HepG2 (cell line): ENCODE data around the gene DHRS9. TPM values are rescaled to one million over a fixed set of nuclear protein-coding genes. Genes with fewer than 3 reads are reported as not detected.

ENCODE experiments used
- ATAC-seq: fragments of 200-7000 bp; cut with Tn5 transposase; 3 replicates; pipeline ENCODE4 v1.9.1; 2020; ENCODE audit warnings: mild to moderate bottlenecking, moderate library complexity
- BruUV-seq: library from RNA; stranded (reverse); fragments of 400-500 nt; replicated peaks from 2 replicates; lab custom pipeline; 2021; lab: Mats Ljungman, UMichigan
- CTCF ChIA-PET: fragments of 300-600 bp; formaldehyde crosslinking; extraction: SDS; loops from one replicate; lab custom pipeline; 2021; ENCODE audit warnings: low total read pairs, inconsistent platforms, low intra/inter-chr PET ratio; lab: Yijun Ruan, JAX
- POLR2A ChIA-PET: fragments of 350-600 bp; sonication (Branson Sonifier 250); formaldehyde crosslinking; loops from one replicate; lab custom pipeline; 2020; ENCODE audit warnings: antibody characterized with exemption, inconsistent platforms; lab: Yijun Ruan, JAX
- DNase-seq: peaks from one replicate; pipeline ENCODE4 v3.0.0-alpha.2; 2015; ENCODE audit warnings: low spot score
- FAIRE-seq: peaks from 3 replicates; lab custom pipeline; 2011; peaks lifted over from hg19 to GRCh38; lab: Jason Lieb, UNC
- H2AFZ ChIP-seq: one replicate; pipeline ENCODE4 v1.6.1; 2011; ENCODE audit warnings: low read length, inconsistent platforms
- H3K27ac ChIP-seq: fragments of 300-600 bp; 3 replicates; pipeline ENCODE4 v1.8.0; 2011; ENCODE audit warnings: mixed run types, mild to moderate bottlenecking, mixed read lengths, low read length, inconsistent platforms; ENCODE audit not compliant: insufficient read depth; ENCODE audit errors: extremely low read length
- H3K27me3 ChIP-seq, 2 experiments: fragments of 200-600 bp in 1 of 2; 2 replicates in 1 of 2; 3 replicates in 1 of 2; pipeline versions ENCODE4 v1.6.0 to v1.8.0; 2011; ENCODE audit warnings: low read length in 2 of 2, mild to moderate bottlenecking in 2 of 2, moderate library complexity in 2 of 2, inconsistent platforms in 1 of 2; ENCODE audit not compliant: insufficient read depth in 2 of 2, control insufficient read depth in 1 of 2
- H3K36me3 ChIP-seq, 2 experiments: fragments of 200-600 bp in 1 of 2; replicated peaks in 1 of 2; 2 replicates in 1 of 2; 3 replicates in 1 of 2; pipeline versions ENCODE4 v1.5.1 to v1.8.0; 2011; ENCODE audit warnings: low read length in 2 of 2, inconsistent platforms in 1 of 2; ENCODE audit not compliant: insufficient read depth in 2 of 2, control insufficient read depth in 1 of 2
- H3K4me1 ChIP-seq: 2 replicates; pipeline ENCODE4 v1.5.1; 2012; ENCODE audit warnings: low read length, inconsistent platforms; ENCODE audit not compliant: insufficient read depth
- H3K4me2 ChIP-seq: 2 replicates; pipeline ENCODE4 v1.6.0; 2011; ENCODE audit warnings: low read depth, low read length, inconsistent platforms
- H3K4me3 ChIP-seq, 3 experiments: fragments of 200-600 bp in 1 of 3; sonication (generic), shearing (Covaris generic) in 1 of 3; replicated peaks in 1 of 3; 2 replicates each; pipeline ENCODE4 v1.5.1; 2011 to 2016; ENCODE audit warnings: low read length in 3 of 3, inconsistent platforms in 2 of 3, low read depth in 2 of 3, mild to moderate bottlenecking in 2 of 3, control low read depth in 1 of 3, mixed read lengths in 1 of 3; ENCODE audit not compliant: insufficient read depth in 1 of 3
- H3K79me2 ChIP-seq: one replicate; pipeline ENCODE4 v1.6.1; 2011; ENCODE audit warnings: low read length, inconsistent platforms; ENCODE audit not compliant: insufficient read depth
- H3K9ac ChIP-seq: 2 replicates; pipeline ENCODE4 v1.6.0; 2011; ENCODE audit warnings: mild to moderate bottlenecking, low read depth, low read length, inconsistent platforms; ENCODE audit not compliant: insufficient read depth
- H3K9me3 ChIP-seq: 2 replicates; pipeline ENCODE4 v1.5.1; 2012; ENCODE audit warnings: mild to moderate bottlenecking, low read length
- H4K20me1 ChIP-seq: 2 replicates; pipeline ENCODE4 v1.6.0; 2011; ENCODE audit warnings: inconsistent platforms, mild to moderate bottlenecking, low read length, moderate library complexity; ENCODE audit not compliant: insufficient read depth
- DPF2 ChIP-seq: sonication (generic); formaldehyde crosslinking; IDR thresholded peaks from 2 replicates; pipeline ENCODE4 v1.4.0; 2020; ENCODE audit warnings: mild to moderate bottlenecking, low read depth, missing genetic modification reagents, borderline replicate concordance
- ELF3 ChIP-seq: IDR thresholded peaks from 2 replicates; pipeline ENCODE4 v1.6.1; 2016; ENCODE audit warnings: missing genetic modification reagents, missing compliant biosample characterization
- FOSL2 ChIP-seq: sonication (generic); formaldehyde crosslinking; IDR thresholded peaks from 2 replicates; pipeline ENCODE4 v1.4.0; 2020; ENCODE audit warnings: missing genetic modification reagents
- RAD21 ChIP-seq: fragments of 450-650 bp; formaldehyde crosslinking; IDR thresholded peaks from 2 replicates; pipeline ENCODE4 v1.5.0; 2020; ENCODE audit warnings: mild to moderate bottlenecking
- SMC3 ChIP-seq: IDR thresholded peaks from 2 replicates; pipeline ENCODE4 v1.6.1; 2011; ENCODE audit warnings: low read length, improper control_type of control experiment
- STAG1 ChIP-seq: sonication (generic); formaldehyde crosslinking; IDR thresholded peaks from 2 replicates; pipeline ENCODE4 v1.4.0; 2020; ENCODE audit warnings: missing genetic modification reagents
- XRCC5 ChIP-seq: fragments of 200-400 bp; formaldehyde crosslinking; optimal IDR thresholded peaks from 2 replicates; pipeline ENCODE3; 2017; ENCODE audit warnings: mild to moderate bottlenecking, low read length
- ZNF138 ChIP-seq: sonication (generic); formaldehyde crosslinking; IDR thresholded peaks from 2 replicates; pipeline ENCODE4 v1.5.0; 2020; ENCODE audit warnings: mild to moderate bottlenecking, low read depth, missing genetic modification reagents
- WGBS: methylation state at CpG from one replicate; pipeline ENCODE4 v1.1.6; 2017; ENCODE audit warnings: low lambda C conversion rate; 5-methylcytosine and 5-hydroxymethylcytosine counted together
- in situ Hi-C: cut with HindIII; loops from 2 replicates; pipeline ENCODE4 v1.10.0; 2017; ENCODE audit warnings: low pct_unique_long_range_greater_than_20kb; ENCODE audit not compliant: extremely low pct_ligation_motif_present
- intact Hi-C: fragments of 100-400 bp; cut with micrococcal nuclease; formaldehyde crosslinking; loops from one replicate; pipeline ENCODE4 v1.10.0; 2022; ENCODE audit not compliant: unreplicated experiment
- polyA plus RNA-seq, 8 experiments: library from polyadenylated mRNA; depleted of rRNA in 3 of 8; stranded (reverse) in 7 of 8; unstranded in 1 of 8; fragments of >200 nt; fragmentation: Illumina TruSeq in 4 of 8; extraction: Trizol in 4 of 8; gene quantifications; 2 replicates each; pipeline versions ENCODE4 v1.2.1 to v1.2.3, GENCODE V29; 2011 to 2016; ENCODE audit warnings: low read depth in 4 of 8, missing spikeins in 1 of 8, mixed read lengths in 1 of 8; ENCODE audit not compliant: insufficient read depth in 1 of 8
- total RNA-seq, 5 experiments: library from RNA; depleted of rRNA; stranded (reverse); fragments of >200 nt; fragmentation: Illumina TruSeq; extraction: Trizol; gene quantifications; 2 replicates each; pipeline ENCODE4 v1.2.3, GENCODE V29; 2016; ENCODE audit warnings: low read depth in 1 of 5
- TF ChIP-seq, protein P1 (sequence below): sonication (generic); formaldehyde crosslinking; IDR thresholded peaks from 2 replicates; pipeline ENCODE4 v1.5.0; 2020; ENCODE audit warnings: mild to moderate bottlenecking, missing genetic modification reagents, moderate library complexity
- TF ChIP-seq, protein P2 (sequence below): IDR thresholded peaks from 2 replicates; pipeline ENCODE4 v1.6.1; 2016; ENCODE audit warnings: missing compliant biosample characterization, missing genetic modification reagents, borderline replicate concordance
- TF ChIP-seq, protein P3 (sequence below): sonication (generic); formaldehyde crosslinking; IDR thresholded peaks from 2 replicates; pipeline ENCODE4 v1.5.1; 2020; ENCODE audit warnings: mild to moderate bottlenecking, moderate library complexity, missing genetic modification reagents

DHRS9 gene
- total and polyA plus RNA-seq, 2 of the 13 experiments (the other 11 are each of a cell fraction or from before 2014, with no cell fraction given), result not detected

DNA sequence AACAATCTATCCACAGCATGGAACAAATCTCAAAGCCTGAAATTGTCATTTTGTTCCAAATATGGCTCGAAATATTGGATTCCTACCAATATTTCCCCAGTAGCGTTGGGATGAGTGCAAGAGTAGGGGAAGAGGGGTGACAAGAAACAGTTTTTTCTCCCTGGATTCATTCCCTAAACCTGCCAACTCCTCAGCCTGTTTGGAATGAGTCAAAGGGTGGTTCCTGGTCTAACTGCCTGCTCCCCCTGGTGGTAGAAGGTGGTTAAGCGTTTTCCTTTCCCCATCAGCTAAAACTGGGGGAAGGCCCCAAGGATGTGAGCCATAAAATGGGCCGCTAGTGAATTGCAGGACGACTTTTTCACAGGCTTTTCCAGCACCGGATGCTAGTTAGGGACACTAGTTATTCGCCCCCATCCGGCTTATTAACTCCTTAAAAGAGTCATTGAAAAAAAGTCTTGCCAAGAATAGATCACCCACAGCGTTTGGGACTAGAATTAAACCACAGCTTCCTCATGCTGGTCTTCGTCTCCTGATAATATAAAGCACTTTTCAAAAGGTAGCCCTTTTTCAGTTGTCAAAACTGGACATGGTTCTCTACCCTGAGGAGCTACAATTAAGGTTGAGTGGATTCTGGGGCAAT, 72.5 kb downstream of the DHRS9 start:
- H3K27me3 ChIP-seq, result peaks cover 3 to 20% of the 10 kb centered on the region in 2 experiments; a peak in 4 of 5 replicates
- intact Hi-C loops, result loop anchor here (1.0 to 2.0 kb wide), 2 partner anchors 33 to 181 kb away; no protein-coding TSS in a partner anchor
- DNase-seq, result peak; percentile 46
- H4K20me1 ChIP-seq, result no peaks in the 10 kb centered on the region
- ATAC-seq, result peak; percentile 92
- no peaks in the 10 kb centered on the region for H3K36me3 ChIP-seq
- H3K9me3 ChIP-seq, result no peaks in the 10 kb centered on the region
- no peaks in the 10 kb centered on the region for H3K4me1 ChIP-seq
- TF ChIP-seq RAD21 (CRISPR knock-in tag) (0 out of 2 replicates have a peak, but pooled peaks have one; percentile 13), ZNF138 (CRISPR knock-in tag) (no peak), XRCC5 (peak; percentile 90), DPF2 (no peak), SMC3 (peak; percentile 89), ELF3 (CRISPR knock-in tag) (0 out of 2 replicates have a peak, but pooled peaks have one; percentile 21), STAG1 (CRISPR knock-in tag) (peak; percentile 47), FOSL2 (CRISPR knock-in tag) (peak; percentile 73)
- TF ChIP-seq, protein P1, sequence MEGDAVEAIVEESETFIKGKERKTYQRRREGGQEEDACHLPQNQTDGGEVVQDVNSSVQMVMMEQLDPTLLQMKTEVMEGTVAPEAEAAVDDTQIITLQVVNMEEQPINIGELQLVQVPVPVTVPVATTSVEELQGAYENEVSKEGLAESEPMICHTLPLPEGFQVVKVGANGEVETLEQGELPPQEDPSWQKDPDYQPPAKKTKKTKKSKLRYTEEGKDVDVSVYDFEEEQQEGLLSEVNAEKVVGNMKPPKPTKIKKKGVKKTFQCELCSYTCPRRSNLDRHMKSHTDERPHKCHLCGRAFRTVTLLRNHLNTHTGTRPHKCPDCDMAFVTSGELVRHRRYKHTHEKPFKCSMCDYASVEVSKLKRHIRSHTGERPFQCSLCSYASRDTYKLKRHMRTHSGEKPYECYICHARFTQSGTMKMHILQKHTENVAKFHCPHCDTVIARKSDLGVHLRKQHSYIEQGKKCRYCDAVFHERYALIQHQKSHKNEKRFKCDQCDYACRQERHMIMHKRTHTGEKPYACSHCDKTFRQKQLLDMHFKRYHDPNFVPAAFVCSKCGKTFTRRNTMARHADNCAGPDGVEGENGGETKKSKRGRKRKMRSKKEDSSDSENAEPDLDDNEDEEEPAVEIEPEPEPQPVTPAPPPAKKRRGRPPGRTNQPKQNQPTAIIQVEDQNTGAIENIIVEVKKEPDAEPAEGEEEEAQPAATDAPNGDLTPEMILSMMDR (CRISPR knock-in tag), result peak; percentile 84
- TF ChIP-seq, protein P2, sequence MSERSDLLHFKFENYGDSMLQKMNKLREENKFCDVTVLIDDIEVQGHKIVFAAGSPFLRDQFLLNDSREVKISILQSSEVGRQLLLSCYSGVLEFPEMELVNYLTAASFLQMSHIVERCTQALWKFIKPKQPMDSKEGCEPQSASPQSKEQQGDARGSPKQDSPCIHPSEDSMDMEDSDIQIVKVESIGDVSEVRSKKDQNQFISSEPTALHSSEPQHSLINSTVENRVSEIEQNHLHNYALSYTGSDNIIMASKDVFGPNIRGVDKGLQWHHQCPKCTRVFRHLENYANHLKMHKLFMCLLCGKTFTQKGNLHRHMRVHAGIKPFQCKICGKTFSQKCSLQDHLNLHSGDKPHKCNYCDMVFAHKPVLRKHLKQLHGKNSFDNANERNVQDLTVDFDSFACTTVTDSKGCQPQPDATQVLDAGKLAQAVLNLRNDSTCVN (CRISPR knock-in tag), result no peak
- TF ChIP-seq, protein P3, sequence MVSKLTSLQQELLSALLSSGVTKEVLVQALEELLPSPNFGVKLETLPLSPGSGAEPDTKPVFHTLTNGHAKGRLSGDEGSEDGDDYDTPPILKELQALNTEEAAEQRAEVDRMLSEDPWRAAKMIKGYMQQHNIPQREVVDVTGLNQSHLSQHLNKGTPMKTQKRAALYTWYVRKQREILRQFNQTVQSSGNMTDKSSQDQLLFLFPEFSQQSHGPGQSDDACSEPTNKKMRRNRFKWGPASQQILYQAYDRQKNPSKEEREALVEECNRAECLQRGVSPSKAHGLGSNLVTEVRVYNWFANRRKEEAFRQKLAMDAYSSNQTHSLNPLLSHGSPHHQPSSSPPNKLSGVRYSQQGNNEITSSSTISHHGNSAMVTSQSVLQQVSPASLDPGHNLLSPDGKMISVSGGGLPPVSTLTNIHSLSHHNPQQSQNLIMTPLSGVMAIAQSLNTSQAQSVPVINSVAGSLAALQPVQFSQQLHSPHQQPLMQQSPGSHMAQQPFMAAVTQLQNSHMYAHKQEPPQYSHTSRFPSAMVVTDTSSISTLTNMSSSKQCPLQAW (CRISPR knock-in tag), result peak; percentile 20; the same call in 1 of the 2 replicates
- TF ChIP-seq, all 625 proteins: peak for 8
- Histone ChIP-seq H3K27ac (no peak overlapping the region), H3K4me3 (no peak overlapping the region), H2AFZ (no peak overlapping the region), H3K9ac (no peak overlapping the region), H3K4me2 (no peak overlapping the region), H3K79me2 (no peaks in the 10 kb centered on the region)
- WGBS, result 4% methylated on average over 10 of the region's 10 CpGs
- ChIA-PET CTCF (interaction anchor here (0.6 to 2.7 kb wide), 2 partner anchors 29 to 32 kb away, joined by 3 to 32 read pairs; no protein-coding TSS in a partner anchor), POLR2A (interaction anchor here (0.6 kb wide), 1 partner anchor 278 kb away, joined by 3 read pairs; no protein-coding TSS in a partner anchor)
- FAIRE-seq, result peak; percentile 94
- BruUV-seq, result no TSS peak
- in situ Hi-C loops, result loop anchor here (5.0 to 10.0 kb wide), 2 partner anchors 35 to 177 kb away; no protein-coding TSS in a partner anchor
